GM21717 (cell line): ENCODE data around the gene FUBP3.

Experiments used
- ATAC-seq: cut with Tn5 transposase; IDR thresholded peaks from one replicate; pipeline ENCODE4 v1.9.1; 2021; ENCODE audit warnings: mild to moderate bottlenecking, moderate library complexity; ENCODE audit not compliant: unreplicated experiment

The FUBP3 gene, protein sequence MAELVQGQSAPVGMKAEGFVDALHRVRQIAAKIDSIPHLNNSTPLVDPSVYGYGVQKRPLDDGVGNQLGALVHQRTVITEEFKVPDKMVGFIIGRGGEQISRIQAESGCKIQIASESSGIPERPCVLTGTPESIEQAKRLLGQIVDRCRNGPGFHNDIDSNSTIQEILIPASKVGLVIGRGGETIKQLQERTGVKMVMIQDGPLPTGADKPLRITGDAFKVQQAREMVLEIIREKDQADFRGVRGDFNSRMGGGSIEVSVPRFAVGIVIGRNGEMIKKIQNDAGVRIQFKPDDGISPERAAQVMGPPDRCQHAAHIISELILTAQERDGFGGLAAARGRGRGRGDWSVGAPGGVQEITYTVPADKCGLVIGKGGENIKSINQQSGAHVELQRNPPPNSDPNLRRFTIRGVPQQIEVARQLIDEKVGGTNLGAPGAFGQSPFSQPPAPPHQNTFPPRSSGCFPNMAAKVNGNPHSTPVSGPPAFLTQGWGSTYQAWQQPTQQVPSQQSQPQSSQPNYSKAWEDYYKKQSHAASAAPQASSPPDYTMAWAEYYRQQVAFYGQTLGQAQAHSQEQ

DNA sequence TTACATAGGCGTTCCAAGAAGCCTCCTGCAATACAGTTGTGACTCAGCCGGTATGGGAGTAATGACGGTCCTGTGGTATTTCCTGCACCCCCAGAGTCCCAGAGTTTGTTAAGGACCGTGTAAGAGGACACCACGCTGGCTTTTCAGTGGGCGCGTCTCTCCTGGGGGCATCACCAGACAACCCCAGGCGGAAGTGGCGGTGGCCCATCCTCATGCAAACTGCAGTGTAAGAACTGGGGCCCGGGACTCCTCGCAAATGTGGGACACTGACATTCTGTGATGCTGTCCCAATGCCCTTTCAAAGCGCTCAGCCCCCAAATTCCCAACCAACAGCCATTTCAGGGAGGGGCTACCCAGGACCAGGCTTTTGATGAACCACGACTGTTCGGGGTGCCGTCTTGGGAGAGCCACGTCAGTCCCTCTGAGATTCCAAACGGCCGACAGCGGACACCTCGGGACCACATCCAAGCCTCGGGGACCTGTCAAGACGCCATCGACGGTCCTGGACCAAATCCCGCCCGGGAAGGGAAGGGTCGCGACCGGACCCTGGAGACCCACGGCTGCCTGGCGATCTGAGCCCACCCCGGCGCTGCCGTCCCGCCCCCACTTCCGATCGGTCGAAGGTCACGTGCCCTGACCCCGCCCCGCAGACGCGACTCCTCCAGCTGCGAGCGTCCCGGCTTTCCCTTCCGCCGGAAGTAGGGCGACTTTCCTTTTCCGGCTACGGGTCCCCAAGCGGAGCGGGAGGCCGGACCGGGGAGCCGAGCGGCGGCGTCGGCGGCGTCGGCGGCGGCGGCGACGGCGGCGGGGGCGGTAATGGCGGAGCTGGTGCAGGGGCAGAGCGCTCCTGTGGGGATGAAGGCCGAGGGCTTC is at the start of gene FUBP3:
Gene FUBP3, plus strand, starts transcription at position 713 of the 873 bp plus-strand sequence. Its CDS starts 104 bp downstream, at position 817.
- peak; percentile 78 for ATAC-seq

DNA sequence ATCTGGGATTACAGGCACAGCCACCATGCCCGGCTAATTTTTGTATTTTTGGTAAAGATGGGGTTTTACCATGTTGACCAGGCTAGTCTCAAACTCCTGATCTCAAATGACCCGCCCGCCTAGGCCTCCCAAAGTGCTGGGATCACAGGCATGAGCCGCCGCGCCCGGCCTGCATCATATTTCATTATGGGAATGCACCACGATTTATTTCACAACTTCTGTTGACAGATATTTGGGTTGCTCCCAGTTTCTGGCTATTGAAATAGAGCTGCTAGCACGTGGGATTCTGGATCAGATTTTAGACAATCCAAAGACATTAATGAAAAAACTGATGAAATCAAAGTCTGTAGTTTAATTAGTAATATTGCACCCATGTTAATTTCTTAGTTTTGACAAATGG is 48.4 kb upstream of the FUBP3 start:
- ATAC-seq, result no peak

DNA sequence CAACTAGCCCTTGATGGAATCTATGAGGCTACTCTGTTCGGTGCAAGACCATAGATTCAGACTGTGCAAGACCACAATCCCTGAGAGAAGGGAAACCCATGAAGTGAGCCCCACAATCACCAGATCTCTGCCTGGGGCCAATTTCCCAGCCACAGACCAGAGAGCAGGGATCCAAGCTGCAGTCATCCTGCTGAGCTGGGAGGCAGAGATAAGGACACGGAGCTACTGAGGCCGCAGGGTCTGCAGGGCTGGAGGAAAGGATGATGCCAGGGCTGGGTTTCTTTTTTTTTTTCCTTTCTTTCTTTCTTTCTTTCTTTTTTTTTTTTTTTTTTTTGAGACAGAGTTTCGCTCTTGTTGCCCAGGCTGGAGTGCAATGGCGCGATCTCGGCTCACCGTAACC is 47.7 kb upstream of the FUBP3 start:
- no peak for ATAC-seq

DNA sequence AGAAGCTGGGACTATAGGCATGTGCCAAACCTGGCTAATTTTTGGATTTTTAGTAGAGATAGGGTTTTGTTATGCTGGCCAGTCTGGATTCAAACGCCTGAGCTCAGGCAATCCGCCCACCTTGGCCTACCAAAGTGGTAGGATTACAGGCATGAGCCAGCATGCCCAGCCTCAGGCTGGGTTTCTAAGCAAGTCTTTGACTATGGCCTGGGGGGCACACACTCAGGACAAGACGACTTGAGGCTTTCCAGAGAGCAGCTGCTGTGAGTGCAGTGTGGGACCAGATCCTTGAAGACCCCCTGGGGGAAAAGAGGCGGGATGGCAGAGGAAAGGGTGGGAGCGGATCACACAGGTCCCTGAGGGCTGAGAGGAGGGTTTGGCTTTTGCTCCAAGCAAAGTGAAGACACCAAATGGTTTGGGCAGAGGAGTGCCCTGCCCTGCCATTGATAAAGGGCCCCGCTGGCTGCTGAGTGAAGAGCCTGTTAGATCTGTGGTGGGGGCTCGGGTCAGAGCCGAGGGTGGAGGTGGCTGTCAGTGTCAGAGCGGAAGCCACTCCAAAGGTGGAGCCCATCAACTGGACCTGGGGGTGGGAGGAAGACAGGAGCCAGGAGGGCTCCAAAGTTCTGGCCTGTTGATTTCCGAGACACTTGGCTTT is 46.8 kb upstream of the FUBP3 start:
- ATAC-seq, result no peak

DNA sequence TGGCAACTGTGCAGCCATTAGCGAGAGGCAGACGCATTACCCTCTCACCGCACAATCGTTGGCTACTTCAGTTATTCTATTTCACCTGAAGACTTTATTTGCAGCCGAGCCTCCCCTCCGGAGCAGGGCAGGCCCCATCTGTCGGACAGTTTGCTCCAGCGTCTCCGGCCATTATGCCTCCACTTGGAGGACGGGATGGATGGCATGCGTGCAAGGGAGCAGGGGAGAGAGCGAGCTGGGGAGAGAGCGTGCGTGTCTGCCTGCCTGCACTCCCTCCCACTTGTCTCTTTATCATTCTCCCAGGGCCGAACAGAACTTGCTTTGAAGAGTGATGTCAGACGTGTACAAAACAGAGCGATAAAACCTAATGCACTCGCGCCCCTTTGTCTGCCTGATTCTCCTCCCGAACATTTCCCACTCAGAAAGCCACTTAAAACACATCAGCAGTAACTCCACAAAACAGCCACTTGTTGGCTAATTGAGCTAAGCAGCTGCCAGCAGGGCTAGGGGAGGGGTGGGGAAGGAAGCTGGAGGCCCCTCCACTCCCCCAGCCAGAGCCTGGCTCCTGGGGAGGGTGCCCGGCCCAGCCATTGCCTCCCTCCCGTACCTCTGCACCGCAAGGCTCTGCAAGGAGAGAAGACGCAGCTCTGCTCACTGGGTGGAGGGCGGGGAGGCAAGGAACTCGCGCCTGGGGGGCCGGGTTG is 43.4 kb upstream of the FUBP3 start:
- ATAC-seq, result no peak

DNA sequence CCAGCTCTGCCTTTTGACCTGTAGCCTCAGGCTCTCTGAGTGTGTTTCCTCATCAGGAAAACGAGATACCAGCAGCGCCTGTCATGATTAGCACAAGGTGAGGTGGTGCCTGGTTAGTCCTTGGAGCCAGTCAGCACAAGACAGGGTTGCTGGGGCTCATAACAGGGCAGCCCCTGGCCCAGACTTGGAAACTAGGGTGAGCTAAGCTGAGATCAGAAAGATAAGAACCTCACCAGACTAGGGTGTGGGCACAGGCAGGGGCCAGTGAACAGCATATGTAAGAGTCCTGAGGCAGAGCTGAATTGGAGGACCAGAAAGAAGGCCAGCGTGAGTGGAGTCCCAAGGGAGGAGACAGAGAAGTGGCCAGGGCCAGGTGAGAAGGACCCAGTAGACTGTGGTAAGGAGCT is 42.7 kb upstream of the FUBP3 start:
- ATAC-seq, result no peak

DNA sequence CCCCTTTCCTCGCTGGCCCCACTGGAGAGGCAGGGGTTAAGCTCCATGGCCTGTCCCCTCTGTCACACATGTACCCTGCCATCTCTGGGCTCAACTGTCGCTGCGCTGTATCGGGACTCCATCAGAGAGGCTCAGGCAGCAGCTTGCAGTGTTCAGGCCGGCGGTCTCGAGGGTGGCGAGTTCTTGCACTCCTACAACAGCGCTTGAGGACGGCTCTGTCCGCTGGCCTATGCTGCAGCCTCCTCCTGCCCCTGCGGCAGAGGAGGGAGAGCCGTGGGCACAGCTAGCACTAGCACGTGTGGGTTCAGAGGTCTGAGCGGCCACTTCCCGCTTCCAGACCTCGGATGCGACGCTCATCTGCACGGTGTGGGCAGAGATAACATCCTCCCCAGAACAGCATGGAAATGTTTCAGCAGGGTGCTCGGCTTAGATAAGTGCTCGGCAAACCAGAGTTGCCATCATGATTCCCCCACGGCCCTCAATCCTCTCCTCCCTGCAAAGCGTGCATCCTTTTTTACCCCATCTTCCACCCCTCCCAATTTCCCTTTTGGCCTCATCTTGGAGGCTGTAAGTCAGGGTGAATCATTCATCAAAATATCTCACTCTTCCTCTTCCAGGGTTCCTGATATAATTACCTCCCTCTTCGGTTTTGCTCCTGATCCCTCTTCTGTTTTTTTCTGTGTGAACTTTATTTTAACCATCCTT is 41.9 kb upstream of the FUBP3 start:
- no peak for ATAC-seq

DNA sequence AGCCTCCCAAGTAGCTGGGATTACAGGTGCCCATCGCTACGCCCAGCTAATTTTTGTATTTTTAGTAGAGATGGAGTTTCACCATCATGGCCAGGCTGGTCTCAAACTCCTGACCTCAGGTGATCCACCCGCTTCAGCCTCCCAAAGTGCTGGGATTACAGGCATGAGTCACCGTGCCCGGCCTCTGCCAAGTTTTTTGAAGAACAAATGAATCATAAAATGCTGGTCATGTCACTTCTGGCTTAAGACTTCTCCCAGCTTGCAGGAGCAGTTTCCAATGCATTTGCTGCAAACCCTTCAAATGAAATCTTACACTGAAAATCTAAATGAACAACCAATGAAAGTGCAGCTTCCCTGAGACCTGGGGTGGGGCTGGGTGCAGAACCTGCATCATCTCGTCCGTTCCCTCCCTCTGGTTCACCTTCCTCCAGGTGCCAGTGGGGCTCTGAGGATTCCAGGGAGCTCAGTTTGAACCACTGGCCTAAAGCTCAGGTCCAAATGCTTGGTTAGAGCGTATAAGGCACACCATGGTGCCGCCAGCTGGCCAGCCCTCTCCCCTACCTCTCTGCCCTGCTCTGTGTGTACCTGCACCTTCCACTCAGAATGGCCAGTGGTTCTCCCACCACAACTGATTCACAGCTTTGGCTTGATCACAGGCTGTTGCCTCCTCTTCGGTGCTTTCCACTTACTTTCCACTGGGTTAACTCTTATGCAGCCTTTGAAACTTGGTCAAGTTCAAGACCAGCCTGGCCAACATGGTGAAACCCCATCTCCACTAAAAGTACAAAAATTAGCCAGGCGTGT is 39.8 kb upstream of the FUBP3 start:
- ATAC-seq, result no peak

DNA sequence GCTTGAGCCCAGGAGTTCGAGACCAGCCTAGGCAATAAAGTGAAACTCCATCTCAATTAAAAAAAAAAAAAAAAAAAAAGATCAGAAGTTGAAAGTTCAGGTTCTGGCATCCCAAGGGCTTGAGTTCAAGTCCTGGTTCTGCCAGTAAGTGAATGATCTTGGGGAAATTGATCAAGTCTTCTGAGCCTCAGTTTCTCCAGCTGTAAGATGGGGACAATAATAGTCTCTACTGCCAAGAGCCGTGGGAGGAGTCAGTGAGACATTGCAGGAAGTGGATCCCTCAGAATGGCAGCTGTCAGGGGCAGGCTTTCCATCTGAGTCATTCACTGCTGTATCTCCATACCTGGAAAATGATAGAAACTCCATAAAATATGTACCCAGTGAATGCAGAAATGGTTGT is 37.8 kb upstream of the FUBP3 start:
- ATAC-seq, result no peak

DNA sequence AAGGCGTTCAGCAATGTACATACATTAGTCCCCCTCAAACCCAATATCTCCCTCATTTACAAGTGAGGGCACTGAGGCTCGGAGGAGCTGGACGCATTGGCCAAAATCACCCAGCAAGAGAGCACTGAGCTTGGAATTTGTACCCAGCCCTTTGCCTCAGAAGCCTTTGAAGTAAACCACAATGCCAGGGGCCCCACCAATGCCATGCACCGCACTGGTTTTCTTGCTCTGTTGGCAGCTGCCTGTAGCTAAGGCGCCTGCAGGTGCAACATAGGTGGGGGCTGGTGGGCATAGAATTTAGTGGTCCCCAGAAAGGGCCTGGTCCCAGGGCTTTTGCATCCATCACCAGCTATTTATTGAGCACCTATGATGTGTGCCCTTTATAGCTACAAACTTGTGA is 37.3 kb upstream of the FUBP3 start:
- no peak for ATAC-seq

DNA sequence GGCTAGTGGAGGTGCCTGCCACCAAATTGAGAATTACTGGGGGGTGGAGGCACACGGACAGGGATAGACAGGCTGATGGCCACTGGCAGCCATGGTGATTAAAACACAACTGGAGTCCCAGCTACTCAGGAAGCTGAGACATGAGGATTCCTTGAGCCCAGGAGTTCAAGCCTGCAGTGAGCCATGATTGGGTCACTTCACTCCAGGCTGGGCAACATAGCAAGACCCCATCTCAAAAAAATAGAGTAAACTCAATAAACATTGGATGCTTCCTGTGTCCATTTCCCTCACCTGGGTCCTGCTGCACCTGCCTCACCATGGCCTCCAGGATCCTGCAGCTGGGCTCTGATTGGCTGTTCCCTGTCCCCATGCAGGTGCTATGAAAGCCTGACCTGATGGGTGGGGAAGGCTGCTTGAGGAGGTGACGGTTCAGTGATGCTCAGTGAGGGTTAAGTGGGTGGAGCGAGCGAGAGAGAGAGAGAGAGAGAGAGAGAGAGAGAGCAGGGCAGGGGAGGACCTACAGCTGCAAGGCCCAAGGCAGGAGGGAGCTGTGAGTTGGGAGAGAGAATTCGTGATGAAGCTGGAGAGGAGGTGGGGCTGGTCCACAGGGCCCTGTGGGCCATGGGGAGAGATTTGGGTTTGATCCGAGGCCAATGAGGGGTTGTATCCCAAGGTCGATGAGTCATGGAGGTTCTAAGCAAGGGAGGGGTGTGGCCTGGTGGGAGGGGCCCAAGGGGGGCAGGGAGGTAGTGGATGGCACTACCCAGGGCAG is 36.7 kb upstream of the FUBP3 start:
- ATAC-seq, result no peak

DNA sequence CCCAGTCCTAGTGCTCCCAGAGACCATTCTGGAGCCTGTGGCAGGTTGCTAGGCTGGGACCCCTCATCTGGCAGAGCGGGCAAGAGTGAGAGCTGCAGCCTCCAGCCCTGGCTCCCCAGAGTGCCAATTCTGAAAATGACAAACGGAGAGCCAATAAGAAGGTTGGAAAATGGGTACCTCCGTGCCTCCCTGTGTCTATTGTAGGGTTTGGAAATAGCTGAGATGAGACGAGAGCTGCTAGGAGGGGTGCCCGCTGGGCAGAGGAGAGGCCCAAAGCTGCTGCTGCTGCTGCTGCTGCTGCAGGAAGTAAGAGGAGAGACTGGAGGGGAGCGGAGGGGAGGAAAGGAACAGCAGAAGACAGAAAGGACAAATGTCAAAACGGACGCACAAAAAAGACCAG is 36.0 kb upstream of the FUBP3 start:
- ATAC-seq, result no peak

DNA sequence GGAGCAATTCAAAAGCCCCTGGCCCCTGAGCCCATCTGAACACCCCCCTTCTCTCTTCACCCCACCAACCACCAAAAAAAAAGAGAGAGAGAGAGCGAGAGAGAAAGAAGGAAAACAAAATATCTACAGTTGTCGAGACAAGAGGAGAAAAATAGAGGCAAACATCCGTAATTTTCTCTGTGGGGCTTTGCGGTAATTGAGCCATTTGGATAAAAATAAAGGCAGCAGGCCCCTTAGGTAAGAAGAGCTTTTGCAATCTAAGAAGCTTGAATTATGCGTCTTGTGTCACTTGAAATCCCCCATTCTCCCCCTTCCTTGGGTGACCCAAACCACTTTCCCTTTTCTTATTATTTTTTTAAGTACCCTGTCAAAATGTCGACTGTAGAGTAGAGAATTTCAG is 35.5 kb upstream of the FUBP3 start:
- no peak for ATAC-seq

DNA sequence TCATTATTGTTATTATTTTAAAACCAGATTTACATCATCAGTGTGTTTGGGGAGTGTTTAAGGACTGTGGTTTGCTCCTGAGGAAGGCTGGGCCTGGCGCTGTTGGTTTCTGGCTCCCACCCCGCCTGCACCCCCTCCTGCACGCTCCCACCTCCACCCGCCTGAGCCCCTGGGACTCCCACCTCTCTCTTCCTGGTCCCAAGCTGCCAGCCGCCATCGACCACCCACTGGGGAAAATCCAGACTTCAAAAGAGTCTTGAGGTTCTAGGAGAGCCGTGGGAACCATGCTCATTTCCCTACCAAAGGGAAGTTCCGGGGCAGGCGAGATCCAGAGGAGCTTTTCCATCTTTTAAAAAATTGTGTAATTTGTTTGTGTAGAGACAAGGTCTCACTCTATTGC is 35.0 kb upstream of the FUBP3 start:
- no peak for ATAC-seq

DNA sequence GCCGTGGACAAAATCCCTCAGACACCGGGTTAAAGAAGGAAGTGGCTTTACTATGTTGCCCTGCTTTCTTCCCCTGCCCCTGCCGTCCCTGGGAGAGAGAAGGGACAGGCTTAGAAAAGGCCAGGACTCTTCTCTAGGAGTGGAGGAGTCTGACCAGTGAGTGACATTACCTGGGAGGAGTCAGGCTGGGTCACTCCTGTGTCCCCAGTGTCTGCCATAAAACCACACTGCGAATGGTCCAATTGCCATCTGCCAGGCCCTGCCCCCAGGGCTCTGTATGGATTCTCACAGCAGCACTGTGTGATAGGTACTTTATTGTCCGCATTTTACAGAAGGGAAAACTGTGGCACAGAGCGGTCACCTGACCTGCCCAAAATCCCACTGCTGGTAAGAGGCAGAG is 31.3 kb upstream of the FUBP3 start:
- no peak for ATAC-seq

DNA sequence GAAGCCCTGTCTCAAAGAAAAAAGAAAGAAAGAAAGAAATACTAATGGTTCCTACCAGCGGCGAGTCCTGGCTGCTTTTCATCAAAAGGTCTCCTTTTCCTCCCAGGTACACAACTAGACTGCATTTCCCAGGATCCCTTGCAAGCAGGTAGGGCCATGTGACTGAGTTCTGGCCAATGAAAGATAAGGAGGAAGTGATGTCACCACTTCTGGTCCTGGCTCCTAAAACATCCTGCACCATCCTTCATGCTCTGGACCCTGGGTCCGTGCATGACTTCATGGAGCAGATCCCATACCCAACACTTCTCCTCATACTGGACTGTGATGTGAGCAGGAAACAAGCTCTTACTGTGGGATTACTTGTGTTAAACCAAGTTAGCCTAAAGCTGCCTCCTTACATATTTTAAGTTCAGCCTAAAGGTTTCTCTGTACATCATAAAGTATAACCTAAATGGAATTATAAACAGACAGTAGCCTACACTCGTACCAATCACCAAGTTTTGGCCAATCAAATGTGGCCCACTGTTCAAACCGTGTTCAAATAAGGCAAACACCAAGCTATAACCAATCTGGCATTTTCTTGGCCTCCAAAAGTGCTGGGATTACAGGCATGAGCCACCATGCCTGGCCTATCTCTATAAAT is 30.2 kb upstream of the FUBP3 start:
- no peak for ATAC-seq

DNA sequence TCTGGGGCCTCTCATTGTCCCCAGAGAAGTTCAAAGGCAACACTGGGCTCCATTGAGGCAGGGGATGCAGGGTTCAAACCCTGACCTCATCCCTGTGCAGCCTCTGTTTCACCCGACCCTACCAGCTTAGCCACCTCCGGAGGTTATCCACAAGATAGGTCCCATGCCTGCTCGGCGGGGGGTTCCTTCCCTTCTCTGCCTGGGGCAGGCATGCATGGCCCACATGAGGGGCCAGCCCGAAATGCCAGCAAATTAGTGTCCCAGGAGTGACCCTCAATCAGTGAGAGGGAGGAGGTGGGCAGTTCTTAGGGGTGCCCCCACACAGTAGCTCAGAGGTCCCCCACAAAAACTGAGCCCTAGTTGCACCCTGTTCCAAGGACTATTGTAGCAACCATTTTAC is 24.8 kb upstream of the FUBP3 start:
- no peak for ATAC-seq

DNA sequence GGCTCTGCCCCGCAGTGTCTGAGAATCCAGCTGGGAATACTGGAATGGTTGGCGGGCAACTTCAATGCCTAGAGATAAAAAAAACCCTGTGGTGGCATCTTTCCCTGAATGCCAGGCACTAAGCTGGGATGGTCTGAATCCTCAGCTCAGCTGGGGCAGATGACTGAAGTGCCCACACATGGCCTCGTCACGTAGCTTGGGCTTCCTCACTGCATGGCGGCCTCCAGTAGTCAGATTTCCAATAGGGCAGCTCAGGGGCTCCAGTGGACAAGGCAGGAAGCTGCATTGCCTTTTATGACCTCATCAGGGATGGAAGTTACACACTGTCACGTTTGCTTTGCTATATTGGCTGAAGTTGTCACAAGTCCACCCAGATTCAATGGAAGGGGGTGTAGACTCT is 24.3 kb upstream of the FUBP3 start:
- no peak for ATAC-seq
